ENCODE data around the gene MINDY1.

GRCh38 chr1:150965605-150966004, 41.1 kb downstream of the MINDY1 start:
- TF ChIP-seq CTCF (IDR thresholded peaks at IDR 0.05) (no peak), POLR2A (IDR thresholded peaks at IDR 0.05) (no peak)
